GM21825 (cell line): Measurements from ENCODE around the gene TMEM271.

Experiments used
- ATAC-seq: cut with Tn5 transposase; IDR thresholded peaks from one replicate; pipeline ENCODE4 v1.9.1; 2021; ENCODE audit warnings: mild to moderate bottlenecking, moderate library complexity; ENCODE audit not compliant: unreplicated experiment

TMEM271 gene

GRCh38 chr4:576245-576821 lies at the start of gene TMEM271:
Gene TMEM271 (minus strand): TSS chr4:576295. CDS start chr4:576062, 233 bp downstream.
- no peak for ATAC-seq

- ATAC-seq = no peak
These were observed 49.6 kb upstream of the TMEM271 start for GRCh38 chr4:625631-626161.

DNA sequence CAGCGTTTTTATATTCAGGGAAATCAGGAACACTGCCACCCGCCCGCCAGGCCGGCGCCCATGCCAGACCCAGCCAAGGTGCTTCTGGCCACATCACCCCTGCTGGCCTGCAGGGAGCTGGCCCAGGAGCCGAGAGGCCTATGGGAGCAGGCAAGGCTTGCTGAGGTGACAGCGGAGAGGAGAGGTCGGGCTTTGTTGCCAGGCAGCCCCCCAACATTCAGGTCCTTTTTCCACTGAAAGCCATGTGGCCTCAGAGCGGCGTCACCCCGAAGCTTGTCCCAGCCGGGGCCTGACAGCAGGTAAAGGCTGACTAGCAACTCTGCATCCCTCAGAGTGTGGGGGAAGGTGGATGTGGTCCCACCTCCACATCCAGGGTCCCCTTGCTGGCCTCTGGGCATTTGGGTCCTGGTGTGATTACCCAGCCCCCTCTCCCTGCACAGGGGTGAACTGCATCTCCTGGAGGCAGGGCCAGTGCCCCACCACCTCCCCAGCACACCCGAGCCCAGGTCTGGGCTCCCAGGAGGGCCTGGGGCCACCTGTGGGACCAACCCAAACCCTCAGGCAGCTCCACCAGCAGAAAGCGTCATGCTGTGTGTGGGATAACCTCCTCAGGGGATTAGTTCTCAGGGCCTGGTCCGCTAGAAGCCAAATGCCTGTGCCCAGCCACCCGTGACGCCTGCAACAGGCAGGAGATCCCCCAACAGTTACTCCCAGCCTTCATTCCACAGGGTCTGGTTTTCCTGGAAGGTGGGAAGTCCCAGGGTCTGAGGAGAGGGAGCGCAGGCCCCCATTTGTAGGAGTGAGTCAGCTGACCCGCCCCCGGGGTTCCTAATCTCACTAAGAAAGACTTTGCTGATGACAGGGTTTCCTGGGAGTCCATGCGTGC lies 48.9 kb upstream of the TMEM271 start, which contains the start of gene PDE6B:
TSS of gene PDE6B (plus strand) at position 869 of the 886 bp plus-strand sequence. CDS start 54 bp downstream, outside the sequence.
- no peak for ATAC-seq

- ATAC-seq = no peak
These were observed 47.9 kb upstream of the TMEM271 start for GRCh38 chr4:623914-624566.

DNA sequence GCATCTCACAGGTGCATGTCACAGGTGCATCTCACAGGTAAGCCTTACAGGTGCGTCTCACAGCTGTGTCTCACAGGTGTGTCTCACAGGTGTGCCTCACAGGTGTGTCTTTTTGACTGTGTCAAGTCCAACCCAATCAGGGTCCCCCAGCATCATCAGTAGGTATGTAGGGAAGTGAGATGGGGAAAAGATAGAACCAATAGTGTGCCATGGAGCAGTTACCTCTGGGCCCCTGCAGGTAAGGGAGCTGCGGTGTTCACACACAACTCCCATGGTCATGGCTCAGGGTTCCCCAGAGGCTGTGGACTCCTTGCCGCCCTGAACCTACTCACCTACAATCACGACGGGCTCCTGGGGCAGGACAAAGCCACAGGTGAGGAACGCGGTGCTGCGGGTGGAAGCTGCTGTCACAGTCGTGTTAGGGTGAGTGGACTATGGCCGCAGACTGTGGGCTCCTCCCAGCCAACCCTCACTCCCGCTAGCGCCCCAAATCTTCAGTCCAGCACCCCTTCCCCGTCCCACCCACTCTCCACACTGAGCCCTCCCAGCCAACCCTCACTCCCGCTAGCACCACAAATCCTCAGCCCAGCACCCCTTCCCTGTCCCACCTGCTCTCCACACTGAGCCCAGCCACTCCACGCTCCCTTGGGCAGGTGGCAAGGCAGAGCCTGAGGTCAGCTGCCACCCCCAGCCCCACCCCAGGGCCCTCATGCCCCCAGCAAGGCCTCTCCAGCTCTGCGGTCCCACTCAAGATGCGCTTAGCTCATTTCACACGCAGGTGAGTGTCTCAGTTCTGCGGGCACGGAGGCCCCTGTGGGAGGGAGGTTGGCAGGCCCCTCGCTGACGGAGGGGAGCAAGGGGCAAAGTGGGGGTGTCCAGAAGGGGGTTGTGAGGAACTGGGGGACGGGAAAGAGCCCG lies 47.2 kb upstream of the TMEM271 start:
- no peak for ATAC-seq

DNA sequence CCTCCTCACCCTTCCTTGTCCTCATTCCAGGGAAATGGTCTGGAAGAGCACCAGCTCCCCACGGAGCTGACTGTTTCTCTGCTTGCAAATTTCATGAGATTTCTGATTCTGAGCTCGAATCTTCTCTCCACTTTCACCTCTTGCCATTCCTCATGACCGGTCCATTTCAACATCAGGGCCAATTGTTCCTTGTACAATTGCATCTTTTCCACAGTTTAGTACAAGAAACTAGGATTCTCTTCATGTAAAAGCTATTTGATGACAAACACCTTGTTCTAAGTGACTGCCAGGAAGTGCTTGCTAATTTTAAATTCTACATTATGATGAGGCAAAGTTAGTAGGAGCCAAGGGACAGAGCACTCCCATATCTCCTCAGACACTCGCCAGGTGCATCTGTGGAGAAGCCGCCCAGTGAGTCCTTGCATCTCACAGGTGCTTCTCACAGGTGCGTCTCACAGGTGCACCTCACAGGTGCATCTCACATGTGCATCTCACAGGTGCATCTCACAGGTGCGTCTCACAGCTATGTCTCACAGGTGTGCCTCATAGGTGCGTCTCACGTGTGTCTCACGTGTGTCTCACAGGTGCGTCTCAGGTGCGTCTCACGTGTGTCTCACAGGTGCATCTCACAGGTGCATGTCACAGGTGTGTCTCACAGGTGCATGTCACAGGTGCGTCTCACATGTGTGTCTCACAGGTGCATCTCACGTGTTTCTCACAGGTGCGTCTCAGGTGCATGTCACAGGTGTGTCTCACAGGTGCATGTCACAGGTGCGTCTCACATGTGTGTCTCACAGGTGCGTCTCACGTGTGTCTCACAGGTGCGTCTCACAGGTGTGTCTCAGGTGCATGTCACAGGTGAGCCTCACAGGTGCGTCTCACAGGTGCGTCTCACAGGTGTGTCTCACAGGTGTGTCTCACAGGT lies 46.2 kb upstream of the TMEM271 start:
- ATAC-seq = no peak

GRCh38 chr4:621296-622070 lies 45.4 kb upstream of the TMEM271 start:
- ATAC-seq = no peak

GRCh38 chr4:620851-621261 lies 44.8 kb upstream of the TMEM271 start:
- no peak for ATAC-seq

GRCh38 chr4:620201-620600 lies 44.1 kb upstream of the TMEM271 start:
- no peak for ATAC-seq

DNA sequence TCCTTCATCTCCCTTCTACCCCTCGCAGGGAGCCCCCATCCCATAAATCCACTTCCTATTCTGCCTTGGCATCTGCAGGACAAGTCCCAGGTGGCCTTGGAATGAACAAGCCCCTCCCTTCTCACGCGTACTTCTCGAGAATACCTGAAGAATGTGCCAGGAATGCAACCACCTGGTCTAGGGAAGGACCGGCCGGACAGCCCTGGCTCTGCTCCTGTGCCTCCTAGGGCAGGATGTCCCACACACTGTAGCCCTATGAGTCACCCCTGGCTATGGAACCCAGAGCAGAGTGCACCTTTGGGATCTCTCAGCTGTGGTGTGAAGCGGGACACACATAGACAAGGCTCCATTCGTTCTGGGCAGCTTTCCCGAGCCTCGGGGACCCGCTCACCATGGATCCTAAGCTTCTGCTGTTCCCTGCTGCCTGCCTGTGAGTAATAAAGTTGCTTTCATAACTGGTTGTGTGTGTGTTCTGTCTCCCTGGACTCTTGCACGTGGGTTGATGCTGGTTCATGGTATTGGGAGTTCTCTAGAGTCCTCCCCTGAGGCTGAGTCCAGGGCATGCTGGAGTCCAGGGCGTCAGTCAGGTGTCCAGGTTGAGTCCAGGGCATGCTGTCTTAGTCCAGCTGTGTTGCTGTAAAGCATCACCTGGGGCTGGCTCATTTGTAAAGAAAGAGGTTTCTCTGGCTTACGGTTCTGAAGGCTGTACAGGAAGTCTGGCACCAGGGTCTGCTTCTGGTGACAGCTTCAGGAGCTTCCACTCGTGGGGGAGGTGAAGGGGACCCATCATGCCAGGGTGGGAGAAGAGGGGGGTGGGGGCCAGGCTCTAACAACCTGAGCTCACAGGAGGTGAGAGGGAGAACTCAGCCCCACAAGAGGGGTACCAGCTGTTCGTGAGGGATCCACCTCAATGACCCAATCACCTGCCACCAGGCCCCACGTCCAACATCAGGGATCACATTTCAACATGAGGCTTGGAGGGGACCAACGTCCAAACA lies 41.8 kb upstream of the TMEM271 start:
- no peak for ATAC-seq

GRCh38 chr4:616911-617643 lies 41.0 kb upstream of the TMEM271 start:
- no peak for ATAC-seq

GRCh38 chr4:616091-616490 lies 40.0 kb upstream of the TMEM271 start:
- no peak for ATAC-seq

GRCh38 chr4:613126-613525 lies 37.0 kb upstream of the TMEM271 start:
- no peak for ATAC-seq

GRCh38 chr4:612749-613125 lies 36.6 kb upstream of the TMEM271 start:
- ATAC-seq = no peak

DNA sequence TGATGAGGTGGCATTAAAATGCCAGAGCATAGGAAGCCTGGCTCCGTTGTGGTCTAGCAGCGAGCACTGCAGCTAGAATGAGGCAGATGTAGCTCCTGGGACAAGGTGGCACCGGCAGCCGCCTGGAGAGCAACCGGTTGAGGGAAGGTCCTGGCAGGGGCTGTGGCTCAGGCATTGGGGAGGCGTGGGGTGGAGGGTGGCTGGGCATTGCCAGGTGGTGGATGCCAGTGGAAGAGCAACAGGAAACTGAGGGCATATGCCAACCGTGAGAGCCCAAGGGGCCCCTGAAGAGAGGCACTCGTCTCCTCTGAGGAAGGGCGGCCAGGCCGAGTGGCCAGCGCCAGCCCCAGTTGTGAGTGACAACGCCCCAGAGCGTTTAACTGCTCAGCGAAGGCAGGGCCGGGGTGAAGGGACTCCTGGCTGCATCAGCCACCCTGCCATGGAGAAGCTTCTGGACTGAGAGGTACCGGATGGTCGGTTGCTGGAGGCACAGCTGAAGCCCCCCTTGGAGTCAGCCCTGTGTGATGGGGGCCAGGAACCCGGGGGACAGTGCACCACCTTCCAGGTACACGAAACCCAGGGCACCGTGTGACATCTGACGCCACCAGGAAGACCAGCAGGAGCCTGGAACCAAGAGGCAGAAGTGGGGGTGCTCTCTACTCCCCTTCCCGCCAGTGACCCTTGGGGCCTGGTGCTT lies 36.1 kb upstream of the TMEM271 start:
- ATAC-seq = no peak
